ENCODE measurements around the gene HOXA5. TPM values are rescaled to one million over a fixed set of nuclear protein-coding genes. Genes with fewer than 3 reads are reported as not detected.

Gene HOXA5
- total and polyA plus RNA-seq, 2 of the 8 experiments (the other 6 are each of a cell fraction or from before 2014, with no cell fraction given): not detected

- TF ChIP-seq EZH2 (IDR thresholded peaks at IDR 0.05; ENCODE audit: low read depth, low read length, severe bottlenecking) (peak; percentile 75), SP2 (IDR thresholded peaks at IDR 0.05; ENCODE audit: low read length) (no peak), TAF1 (IDR thresholded peaks at IDR 0.05; ENCODE audit: low read depth, low read length) (no peak)
Measured at GRCh38 chr7:27151341-27151930, 8.0 kb upstream of the HOXA5 start (continued).
